ENCODE results near the gene TMEM200B.
"Not testable (repeated sequence)": the region's sequence is repeated elsewhere in the genome, so short reads cannot be mapped to it uniquely, and the experiment has no call there.

The TMEM200B gene

DNA sequence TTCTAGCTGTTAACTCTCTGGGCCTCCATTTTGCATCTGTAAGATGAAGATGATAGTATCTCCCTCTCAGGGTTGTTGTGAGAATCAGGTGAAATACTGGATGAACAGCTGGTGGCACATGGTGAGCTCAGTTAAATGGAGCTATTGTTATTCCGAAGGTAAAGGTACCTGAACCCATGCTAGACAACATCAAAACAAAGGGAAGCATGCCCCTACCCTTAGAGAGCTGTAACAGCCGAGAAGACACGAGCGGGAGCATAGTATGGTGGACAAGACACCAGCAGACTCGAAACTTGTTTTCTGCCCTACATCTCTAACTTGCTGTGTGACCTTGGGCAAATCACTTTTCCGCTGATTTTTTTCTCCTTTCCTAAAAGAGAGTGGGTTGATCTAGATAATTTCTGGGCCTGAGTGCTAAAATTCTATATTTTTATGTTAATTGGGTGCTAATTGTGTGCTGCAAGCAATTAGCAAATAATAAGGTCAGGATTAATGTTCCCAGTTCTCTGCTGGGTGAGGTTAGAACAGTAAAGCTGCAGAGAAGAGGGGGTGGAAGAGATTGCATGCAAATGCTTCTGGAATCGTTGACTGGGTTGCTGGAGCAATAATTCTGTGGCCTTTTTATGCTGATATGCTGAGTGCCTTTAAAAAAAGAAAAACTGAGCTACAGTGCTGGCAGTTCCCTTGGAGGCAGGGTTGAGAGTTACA, 10.8 kb downstream of the TMEM200B start:
- peak in 1 of 51 donors; percentile 17 for DNase-seq

DNA sequence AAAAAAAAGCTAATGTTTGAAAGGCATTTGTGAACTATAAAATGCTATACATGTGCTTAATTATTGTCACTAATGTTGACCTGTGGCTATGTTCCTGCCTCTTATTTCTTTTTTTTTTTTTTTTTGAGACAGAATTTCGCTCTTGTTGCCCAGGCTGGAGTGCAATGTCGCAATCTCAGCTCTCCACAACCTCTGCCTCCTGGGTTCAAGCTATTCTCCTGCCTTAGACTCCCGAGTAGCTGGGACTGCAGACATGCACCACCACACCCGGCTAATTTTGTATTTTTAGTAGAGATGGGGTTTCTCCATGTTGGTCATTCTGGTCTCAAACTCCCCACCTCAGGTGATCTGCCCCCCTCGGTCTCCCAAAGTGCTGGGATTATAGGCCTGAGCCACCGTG, 15.7 kb downstream of the TMEM200B start:
- not testable (repeated sequence) for DNase-seq

DNA sequence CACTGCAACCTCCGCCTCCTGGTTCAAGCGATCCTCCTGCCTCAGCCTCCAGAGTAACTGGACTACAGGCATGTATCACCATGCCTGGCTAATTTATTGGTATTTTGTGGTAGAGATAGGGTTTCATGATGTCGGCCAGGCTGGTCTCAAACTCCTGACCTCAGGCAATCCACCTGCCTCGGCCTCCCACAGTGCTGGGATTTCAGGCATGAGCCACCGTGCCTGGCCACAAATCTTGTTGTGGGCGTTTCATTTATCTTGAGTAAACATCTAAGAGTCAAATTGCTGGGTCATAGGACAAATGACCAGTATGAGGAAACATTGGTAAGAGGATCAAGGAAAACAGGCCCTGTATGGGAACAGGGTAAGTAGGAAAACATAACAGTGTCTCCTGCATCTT, 17.9 kb downstream of the TMEM200B start:
- DNase-seq = no peak

DNA sequence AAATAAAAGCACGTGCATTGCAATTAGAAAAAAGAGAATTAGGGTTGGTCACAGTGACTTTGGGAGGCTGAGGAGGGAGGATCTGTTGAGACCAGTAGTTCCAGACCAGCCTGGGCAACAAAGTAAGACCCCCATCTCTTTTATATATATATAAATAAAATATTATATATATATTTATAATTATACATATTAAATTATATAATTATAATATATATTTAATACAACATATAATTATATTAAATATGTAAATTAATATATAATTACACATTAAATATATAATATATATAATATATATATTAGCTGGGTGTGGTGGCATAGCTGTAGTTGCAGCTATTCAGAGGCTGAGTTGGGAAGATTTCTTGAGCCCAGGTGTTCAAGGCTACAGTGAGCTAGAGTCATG, 23.2 kb downstream of the TMEM200B start:
- no peak for DNase-seq

DNA sequence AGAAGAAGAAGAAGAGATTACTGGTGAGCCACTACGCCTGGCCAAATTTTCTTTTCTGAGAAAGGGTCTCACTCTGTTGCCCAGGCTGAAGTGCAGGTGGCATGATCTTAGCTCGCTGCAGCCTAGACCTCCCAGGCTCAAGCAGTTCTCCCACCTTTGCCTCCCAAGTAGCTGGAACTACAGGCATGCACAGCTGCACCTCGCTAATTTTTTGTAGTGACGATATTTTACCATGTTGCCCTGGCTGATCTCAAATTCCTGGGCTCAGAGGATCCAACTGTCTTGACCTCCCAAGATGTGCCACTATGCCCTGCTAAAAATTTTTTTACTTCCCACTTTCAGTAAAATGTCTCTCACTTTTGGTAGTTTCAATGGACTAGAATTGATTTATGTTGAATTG, 24.4 kb downstream of the TMEM200B start:
- DNase-seq = no peak

DNA sequence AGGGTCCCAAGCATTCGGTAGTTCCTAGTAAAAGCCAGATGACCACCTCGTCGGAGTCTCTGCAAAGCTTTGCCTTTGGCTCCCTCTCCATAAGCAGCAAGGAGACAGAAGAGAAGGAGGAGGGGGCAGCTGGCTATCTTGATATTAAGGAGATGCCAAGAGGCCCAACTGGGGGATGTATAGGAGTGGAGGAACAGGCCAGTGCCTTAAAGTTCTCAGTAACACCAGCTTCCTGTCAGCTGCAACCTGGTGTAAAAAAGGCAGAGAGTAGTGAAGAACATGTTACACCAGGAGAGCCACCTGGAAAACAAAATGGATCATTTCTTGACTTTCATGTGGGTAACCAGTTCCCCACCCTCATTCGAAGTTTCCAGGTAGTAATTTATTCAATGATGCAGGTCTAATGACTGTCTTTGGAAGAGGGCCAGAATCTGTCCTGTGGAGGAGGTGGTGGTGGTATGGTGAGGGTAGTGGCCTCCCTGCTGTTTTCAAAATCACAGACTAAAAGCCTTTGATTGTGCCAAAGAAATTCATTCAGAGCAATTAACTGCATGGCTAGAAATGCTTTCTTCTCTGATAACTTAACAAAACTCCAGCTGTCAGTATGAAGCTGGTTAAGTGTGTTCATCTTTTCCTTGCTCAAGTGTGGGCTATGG, 27.3 kb downstream of the TMEM200B start:
- DNase-seq = no peak

DNA sequence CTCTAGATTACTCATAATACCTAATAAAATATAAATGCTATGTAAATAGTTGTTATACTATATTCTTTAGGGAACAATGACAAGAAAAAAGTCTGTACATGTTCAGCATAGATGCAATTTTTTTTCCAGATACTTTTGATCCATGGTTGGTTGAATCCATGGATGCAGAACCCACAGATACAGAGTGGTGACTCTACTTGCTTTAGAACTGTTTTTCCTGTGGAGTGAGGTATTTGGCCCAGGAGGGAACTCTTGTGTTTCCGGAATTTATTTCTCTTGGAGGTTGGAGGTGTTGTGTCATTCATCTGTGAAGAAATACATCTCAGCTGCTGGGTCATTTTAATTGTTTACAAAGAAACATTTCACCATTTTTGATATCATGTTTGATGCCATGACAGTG, 28.7 kb downstream of the TMEM200B start:
- no peak for DNase-seq

DNA sequence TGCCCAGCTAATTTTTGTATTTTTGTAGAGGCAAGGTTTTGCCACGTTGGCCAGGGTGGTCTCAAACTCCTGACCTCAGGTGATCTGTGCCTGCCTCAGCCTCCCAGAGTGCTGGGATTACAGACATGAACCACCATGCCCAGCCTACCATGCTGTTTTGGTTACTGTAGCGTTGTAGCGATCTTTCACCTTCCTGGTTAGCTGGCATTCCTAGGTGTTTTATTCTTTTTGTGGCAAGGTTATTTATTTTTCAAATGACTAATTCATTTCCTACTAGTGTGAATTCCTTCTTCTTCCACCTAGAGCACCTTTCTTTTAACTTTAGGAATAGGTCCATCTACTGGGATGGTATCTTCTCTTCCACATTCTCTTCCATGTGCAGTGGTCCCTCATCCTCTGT, 29.3 kb downstream of the TMEM200B start:
- no peak for DNase-seq

DNA sequence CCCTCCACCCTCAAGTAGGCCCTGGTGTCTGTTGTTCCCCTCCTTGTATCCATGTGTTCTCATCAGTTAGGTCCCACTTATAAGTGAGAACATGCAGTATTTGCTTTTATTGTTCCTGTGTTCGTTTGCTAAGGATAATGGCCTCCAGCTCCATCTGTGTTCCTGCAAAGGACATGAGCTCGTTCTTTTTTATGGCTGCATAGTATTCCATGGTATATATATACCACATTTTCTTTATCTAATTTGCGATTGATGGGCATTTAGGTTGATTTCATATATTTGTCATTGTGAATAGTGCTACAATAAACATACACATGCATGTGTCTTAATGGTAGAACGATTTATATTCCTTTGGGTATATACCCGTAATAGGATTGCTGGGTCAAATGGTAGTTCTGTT, 31.0 kb downstream of the TMEM200B start:
- not testable (repeated sequence) for DNase-seq

DNA sequence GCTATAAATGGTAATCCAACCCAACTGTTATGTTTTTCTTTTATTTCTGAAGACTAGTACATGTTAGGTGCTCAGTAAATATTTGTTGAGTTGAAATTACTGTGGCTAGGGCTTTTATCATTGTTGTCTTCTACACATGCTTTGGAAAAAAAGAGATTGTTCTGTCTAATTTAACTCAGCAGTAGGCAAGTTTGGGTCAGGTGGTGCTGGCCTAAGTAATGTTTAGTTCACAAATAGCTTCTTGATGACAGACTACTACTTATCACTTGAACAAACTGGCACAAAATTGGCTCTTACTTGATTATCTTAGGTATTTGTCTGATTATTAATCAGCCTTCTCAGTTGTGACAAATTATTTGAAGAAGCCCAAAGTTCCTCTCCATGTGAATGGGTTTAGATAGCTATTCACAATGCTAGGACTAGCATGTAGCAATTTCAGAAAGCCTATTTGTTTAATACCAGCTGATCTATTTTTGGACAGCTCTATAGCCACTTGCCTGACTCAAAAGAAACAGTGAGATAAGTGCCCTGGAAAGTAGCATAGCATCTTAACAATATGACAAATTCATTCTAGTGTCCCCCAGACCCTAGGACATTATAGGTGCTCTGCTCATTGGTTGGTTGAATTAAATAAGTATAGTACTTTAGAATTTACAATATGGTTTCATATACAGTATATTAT, 32.6 kb downstream of the TMEM200B start:
- no peak for DNase-seq

DNA sequence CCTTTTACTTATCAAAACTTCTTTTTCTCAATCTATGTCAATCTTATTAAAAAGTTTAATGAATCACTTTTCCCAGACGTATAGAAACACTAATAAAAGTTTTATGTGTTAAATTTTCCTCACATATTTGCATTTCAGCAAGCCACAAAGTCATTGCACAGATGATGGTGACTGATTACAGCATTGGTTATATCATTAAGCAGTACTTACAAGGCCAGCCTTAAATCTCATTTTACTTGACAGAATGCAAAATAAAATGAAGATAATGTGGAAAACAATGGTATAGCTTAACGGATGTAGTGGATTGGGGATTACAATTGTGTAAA, 39.5 kb downstream of the TMEM200B start:
- no peak for DNase-seq

DNA sequence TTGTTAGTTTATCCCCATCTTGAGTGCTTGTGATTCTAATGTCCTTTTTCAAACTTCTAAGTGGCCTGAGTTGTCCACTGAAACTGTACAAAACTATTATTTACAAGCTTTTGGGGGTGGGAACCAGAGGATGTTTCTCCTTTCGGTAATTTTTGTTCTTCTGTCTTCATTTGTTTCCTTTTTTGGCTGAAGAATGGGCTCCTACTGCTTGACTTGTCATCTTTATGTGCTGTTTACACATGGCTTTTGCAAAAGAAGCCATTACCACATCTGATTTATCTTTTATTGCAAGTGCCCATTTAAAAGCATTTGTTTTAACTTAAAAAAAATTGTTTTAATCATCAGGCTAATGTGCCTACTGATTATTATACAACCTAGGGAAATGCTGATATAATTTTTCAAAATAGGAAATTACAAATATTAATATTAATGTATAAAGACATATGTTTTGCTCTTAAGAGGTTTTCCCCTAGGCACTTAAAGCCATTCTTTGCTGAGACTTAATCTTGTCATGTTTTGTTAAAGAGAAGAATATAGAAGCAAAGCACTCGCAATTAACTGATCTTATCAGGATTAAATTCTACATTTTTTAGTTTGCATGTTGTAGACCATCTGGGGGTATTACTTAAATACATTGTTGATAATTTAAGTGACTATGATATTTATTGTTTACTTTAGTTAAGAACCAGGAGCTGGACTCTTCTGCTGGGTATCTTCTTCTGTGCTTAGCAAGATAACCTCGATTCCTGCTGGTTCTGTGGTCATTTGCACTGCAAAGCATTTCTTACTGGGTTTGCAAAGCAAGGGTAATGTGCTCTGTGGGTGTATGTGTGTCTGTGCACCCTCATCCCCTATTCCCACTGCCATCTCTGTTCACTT, 40.1 kb downstream of the TMEM200B start:
- no peak for DNase-seq

DNA sequence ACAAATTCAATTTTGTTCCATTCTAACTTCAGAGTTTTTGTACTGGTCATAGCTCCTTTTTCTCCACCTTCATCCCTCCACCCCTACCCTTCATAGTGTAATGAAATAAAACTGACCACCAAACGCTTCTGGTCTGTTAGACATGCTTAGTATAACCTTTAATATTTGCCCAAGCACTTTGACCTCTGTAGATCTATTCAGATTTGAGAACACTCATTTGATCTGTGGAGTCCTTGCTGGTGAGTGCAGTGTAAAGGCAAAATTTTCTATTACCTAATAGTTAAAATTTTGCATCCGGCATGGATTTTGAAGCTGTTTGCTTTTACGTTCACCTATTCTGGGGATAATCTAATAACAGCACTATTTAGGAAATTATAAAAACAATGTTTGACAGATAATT, 41.2 kb downstream of the TMEM200B start:
- DNase-seq = no peak

DNA sequence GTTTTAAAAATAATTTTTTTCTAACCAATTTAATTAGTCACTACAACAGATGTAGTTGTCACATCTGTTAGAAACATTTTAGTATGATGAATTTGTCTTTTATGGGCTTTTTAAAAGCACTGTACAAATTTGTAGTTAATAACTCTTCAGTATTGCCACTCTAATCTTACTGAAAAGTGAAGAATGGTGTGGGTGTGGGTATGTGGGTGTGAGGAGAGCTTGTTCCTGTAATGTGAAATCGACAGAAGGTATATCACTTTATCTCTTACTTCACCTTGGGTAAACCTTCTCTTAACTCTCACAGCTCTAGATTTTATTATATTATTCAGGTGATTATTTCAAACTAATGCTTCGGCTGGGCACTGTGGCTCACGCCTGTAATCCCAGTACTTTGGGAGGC, 42.5 kb downstream of the TMEM200B start:
- peak in 1 of 51 donors; percentile 12 for DNase-seq

DNA sequence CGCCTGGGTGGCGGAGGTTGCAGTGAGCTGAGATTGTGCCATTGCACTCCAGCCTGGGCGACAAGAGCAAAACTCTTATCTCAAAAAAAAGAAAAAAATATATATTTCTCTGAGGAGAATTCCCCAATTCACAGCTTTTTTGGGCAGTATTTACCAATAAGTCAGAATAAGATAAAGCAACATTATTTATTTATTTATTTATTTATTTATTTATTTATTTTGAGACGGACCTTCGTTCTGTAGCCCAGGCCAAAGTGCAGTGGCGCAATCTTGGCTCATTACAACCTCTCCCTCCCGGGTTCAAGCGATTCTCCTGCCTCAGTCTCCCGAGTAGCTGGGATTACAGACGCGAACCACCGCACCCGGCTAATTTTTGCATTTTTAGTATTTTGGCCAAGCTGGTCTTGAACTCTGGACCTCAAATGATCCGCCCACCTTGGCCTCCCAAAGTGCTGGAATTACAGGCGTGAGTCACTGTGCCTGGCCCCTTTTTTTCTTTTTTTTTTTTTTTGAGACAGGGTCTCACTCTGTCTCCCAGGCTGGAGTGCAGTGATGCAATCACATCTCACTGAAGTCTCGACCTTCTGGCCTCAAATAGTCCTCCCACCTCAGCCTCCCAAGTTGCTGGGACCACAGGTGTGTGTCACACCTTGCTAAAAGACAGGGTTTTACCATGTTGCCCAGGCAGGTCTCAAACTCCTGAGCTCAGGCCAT, 43.6 kb downstream of the TMEM200B start:
- not testable (repeated sequence) for DNase-seq

DNA sequence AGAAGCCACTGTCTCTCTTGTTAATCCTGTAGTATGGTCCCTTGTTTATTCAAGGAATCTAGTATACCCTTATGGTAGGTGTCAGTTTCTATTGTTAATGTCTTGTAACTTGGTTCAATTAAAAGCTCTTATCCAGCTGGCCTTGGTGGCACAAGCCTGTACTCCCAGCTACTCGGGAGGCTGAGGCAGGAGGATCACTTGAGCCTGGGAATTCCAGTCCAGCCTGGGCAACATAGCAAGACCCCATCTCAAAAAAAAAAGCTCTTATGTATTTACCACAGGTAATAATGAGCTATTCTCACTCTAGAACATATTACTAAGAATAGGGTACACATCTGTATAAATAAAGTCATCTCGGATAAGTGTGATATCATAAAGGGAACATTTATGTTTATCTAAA, 46.5 kb downstream of the TMEM200B start:
- DNase-seq = no peak

Measured in hypothalamus (tissue), 51 donors.